Measurements from ENCODE around the gene UNC119. TPM values are rescaled to one million over a fixed set of nuclear protein-coding genes. Genes with fewer than 3 reads are reported as not detected.

The UNC119 gene
- total RNA-seq, 4 donors from 2014 or later = 16.1 to 36.3 (median 23.2) TPM

DNA sequence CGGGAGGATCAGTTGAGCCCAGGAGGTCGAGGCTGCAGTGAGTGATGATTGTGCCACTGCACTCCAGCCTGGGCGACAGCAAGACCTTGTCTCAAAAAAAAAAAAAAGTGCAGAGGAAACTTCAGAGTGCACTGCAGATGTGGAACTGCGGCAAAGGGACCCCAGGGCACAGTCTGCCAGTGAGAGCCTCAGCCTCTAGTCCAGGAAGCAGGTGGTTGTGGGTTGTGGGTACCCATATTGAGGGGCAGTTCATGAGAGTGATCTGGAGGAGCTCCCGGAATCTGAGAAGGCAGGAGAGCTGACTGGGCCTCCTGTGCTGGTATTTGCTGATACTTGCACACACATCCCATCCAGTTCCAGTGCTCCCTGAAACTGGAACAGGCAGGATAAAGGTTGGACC, 33.2 kb downstream of the UNC119 start:
- 74% methylated on average over 5 of the region's 5 CpGs for WGBS
- Histone ChIP-seq H3K9me3 (no peaks in the 10 kb centered on the region), H3K27me3 (peaks cover 0 to 6% (median 0%) of the 10 kb centered on the region in 4 donors), H3K4me3 (no peak overlapping the region), H3K36me3 (no peaks in the 10 kb centered on the region), H3K4me1 (no peaks in the 10 kb centered on the region), H3K27ac (replicated peaks in 1 of 4) (no peak overlapping the region)
- TF ChIP-seq CTCF (IDR thresholded peaks at IDR 0.05) = no peak
- no peak for TF ChIP-seq EP300 (IDR thresholded peaks at IDR 0.05)
- no peak for TF ChIP-seq POLR2A (IDR thresholded peaks at IDR 0.05; ENCODE audit: low read depth)
- no peak for TF ChIP-seq POLR2AphosphoS5 (IDR thresholded peaks at IDR 0.05)
- DNase-seq (ENCODE audit: extremely low spot score) = no peak
- intact Hi-C loops (cut with DNase I) = no loop called here

GRCh38 chr17:28518578-28518977, 33.8 kb downstream of the UNC119 start:
- intact Hi-C loops (cut with DNase I) = no loop called here
- WGBS = 80% methylated on average over 6 of the region's 7 CpGs
- TF ChIP-seq EP300 (IDR thresholded peaks at IDR 0.05) (no peak), CTCF (IDR thresholded peaks at IDR 0.05) (no peak), POLR2A (IDR thresholded peaks at IDR 0.05; ENCODE audit: low read depth) (no peak), POLR2AphosphoS5 (IDR thresholded peaks at IDR 0.05) (no peak)

GRCh38 chr17:28518132-28518531, 34.3 kb downstream of the UNC119 start:
- Histone ChIP-seq H3K27me3 (peaks cover 0 to 16% (median 0%) of the 10 kb centered on the region in 4 donors), H3K36me3 (no peaks in the 10 kb centered on the region), H3K4me3 (no peak overlapping the region), H3K9me3 (no peaks in the 10 kb centered on the region), H3K4me1 (no peaks in the 10 kb centered on the region), H3K27ac (replicated peaks in 1 of 4) (no peak overlapping the region)
- 80% methylated on average over 6 of the region's 6 CpGs for WGBS
- intact Hi-C loops (cut with DNase I) = no loop called here
- TF ChIP-seq POLR2AphosphoS5 (IDR thresholded peaks at IDR 0.05) (no peak), EP300 (IDR thresholded peaks at IDR 0.05) (no peak), POLR2A (IDR thresholded peaks at IDR 0.05; ENCODE audit: low read depth) (no peak), CTCF (IDR thresholded peaks at IDR 0.05) (no peak)
- DNase-seq (ENCODE audit: extremely low spot score) = no peak

More at GRCh38 chr17:28518578-28518977, 33.8 kb downstream of the UNC119 start:
- no peak overlapping the region for H3K4me3 ChIP-seq
- no peaks in the 10 kb centered on the region for H3K36me3 ChIP-seq
- H3K9me3 ChIP-seq = no peaks in the 10 kb centered on the region
- no peak for DNase-seq (ENCODE audit: extremely low spot score)
- peaks cover 0 to 12% (median 0%) of the 10 kb centered on the region in 4 donors for H3K27me3 ChIP-seq
- H3K27ac ChIP-seq (replicated peaks in 1 of 4) = no peak overlapping the region
- no peaks in the 10 kb centered on the region for H3K4me1 ChIP-seq

- Histone ChIP-seq H3K4me1 (no peaks in the 10 kb centered on the region), H3K27me3 (peaks cover 0 to 42% (median 2%) of the 10 kb centered on the region in 4 donors), H3K4me3 (no peak overlapping the region), H3K27ac (replicated peaks in 1 of 4) (no peak overlapping the region), H3K9me3 (no peaks in the 10 kb centered on the region), H3K36me3 (no peaks in the 10 kb centered on the region)
- whole genome bisulfite sequencing = 90% methylated on average over 1 of the region's 1 CpG
- intact Hi-C loops (cut with DNase I) = no loop called here
- no peak for TF ChIP-seq POLR2A (IDR thresholded peaks at IDR 0.05; ENCODE audit: low read depth)
- no peak for DNase-seq (ENCODE audit: extremely low spot score)
Observed at GRCh38 chr17:28515518-28515917, 36.9 kb downstream of the UNC119 start.

- no peaks in the 10 kb centered on the region for H3K4me1 ChIP-seq
- WGBS = 78% methylated on average over 4 of the region's 16 CpGs
Observed at GRCh38 chr17:28514561-28515002, 37.8 kb downstream of the UNC119 start.

More at GRCh38 chr17:28514561-28515002, 37.8 kb downstream of the UNC119 start:
- H3K9me3 ChIP-seq = no peaks in the 10 kb centered on the region
- no peak overlapping the region for H3K27ac ChIP-seq (replicated peaks in 1 of 4)
- no peaks in the 10 kb centered on the region for H3K36me3 ChIP-seq
- no peak overlapping the region for H3K4me3 ChIP-seq
- peaks cover 0 to 51% (median 2%) of the 10 kb centered on the region in 4 donors for H3K27me3 ChIP-seq
- intact Hi-C loops (cut with DNase I) = no loop called here
- DNase-seq (ENCODE audit: extremely low spot score) = no peak
- TF ChIP-seq EP300 (IDR thresholded peaks at IDR 0.05) = no peak
- TF ChIP-seq POLR2AphosphoS5 (IDR thresholded peaks at IDR 0.05) = no peak
- no peak for TF ChIP-seq POLR2A (IDR thresholded peaks at IDR 0.05; ENCODE audit: low read depth)
- TF ChIP-seq CTCF (IDR thresholded peaks at IDR 0.05) = no peak
